ENCODE data around the gene PTPRN2.
"Not testable (repeated sequence)": the region's sequence is repeated elsewhere in the genome, so short reads cannot be mapped to it uniquely, and the experiment has no call there.

PTPRN2 gene

DNA sequence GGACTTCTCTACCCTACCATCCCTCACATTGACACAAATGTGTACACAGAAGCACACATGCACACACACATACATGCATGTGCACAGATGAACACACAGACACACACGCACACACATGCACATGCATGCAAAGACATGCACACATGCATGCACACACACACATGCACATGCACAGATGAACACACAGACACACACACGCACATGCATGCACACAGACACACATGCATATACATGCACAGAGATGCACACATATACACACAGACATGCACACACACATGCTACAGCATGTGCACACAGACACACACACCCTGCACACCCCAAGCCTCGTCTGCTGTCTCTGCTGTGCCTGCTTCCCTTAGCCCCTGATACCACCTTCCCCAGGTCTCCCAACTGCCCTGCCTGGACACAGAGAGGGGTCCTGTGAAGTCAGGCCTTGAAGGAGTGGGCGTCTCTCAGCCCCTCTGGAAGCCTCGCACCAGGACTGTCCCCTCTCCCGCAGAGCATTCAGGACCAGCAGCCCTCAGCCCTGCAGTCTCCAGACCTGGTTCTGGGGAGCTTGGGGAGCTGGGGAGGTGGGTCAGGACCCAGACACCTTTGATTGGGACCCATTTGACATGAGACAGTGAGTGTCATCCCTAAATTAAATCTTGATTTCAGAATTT is 1069.0 kb downstream of the PTPRN2 start:
- no peak for DNase-seq

GRCh38 chr7:157517782-157518513 is 1069.7 kb downstream of the PTPRN2 start:
- no peak for DNase-seq

DNA sequence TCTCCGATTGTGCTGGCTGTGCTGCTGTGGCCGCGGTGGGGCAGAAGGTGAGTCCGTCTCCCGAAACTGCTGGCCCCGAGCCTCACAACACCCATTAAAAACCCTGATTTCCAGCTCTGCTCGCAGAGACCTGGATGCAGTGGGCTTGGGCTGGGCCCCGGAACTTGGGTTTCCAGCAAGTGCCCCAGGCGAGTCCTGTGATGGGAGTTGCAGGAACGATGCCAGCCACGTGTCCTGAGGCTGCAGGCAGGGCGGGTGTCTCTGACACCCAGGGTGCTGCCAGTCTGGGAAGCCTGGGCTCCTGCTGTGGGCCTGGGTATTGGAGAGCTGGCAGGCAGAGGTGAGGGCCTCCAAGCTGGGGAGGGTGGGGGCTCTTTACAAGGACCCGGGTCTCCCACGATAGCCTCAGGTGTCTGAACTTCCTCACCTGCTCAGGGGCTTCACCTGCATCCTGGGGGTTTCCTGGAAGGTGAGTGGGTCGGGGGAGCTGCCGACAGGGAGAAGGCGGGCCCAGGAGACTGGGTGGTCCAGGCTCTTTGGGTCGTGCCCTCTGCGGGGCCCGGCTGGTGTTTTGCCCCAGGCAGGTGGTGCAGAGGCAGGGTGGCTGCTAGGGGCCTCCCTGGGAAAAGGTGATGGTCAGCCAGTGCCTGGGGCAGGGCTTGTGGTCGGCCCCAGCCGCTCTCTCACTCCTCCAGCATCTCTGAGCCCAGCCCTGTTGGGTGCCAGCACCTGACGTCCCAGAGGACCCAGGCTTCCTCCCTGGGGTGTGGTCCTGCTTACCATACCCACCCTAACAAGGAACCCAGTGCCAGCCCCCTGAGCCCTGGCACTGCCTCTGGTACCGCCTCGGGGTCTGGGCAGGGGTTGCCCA is 1070.5 kb downstream of the PTPRN2 start:
- no peak for DNase-seq

DNA sequence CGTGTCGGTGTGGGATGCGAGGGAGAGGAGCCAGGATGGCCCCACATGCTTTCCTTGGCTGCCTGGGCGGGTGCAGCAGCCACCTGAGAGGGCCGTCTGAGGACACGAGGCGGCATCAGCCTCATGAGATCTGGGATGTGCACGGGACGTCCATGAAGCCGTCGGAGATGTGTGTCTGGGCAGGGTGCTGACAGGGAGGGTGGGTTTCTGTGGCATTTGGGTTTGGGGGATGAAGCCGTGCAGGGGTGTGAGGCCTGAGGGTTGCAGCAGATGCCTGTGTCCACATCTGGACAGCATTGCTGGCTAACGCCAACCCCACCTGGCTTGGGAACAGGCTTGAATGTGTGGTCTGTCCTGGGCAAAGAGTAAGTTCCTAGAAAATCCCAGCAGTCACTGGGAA is 1071.3 kb downstream of the PTPRN2 start:
- DNase-seq = no peak

DNA sequence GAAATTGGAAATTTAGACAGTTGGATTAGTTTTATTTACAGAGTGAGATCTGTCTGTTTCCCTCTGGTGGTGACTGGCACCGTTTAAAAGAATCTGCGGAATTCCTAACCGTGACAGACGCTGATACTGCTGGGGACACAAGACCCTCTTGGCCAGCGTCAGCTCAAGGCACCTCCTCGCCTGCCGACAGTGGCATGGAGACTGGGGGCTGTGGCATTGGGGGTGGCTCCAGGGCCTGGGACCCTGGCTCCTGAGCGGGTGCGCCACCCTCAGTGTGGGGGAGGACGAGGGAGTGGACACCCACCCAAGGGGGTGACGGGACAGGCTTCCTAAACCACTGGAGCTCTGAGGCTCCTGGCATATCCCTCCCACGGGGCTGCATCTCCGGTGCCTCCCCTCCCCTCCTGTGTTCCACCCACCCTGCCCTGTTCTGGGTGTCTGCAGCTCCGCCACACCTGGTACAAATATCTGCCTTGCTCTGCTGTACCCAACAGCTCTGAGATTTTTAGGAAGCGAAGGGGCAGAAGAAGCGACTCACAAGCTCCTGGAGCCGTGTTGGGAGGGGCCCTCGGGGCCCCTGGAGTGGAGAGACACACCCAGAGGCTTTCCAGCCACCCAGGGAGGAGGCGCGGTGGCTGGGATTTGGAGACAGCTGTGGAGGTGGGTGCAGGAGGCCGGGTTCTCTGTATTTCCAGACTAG is 1072.1 kb downstream of the PTPRN2 start:
- DNase-seq = no peak

GRCh38 chr7:157514746-157515145 is 1072.9 kb downstream of the PTPRN2 start:
- DNase-seq = no peak

DNA sequence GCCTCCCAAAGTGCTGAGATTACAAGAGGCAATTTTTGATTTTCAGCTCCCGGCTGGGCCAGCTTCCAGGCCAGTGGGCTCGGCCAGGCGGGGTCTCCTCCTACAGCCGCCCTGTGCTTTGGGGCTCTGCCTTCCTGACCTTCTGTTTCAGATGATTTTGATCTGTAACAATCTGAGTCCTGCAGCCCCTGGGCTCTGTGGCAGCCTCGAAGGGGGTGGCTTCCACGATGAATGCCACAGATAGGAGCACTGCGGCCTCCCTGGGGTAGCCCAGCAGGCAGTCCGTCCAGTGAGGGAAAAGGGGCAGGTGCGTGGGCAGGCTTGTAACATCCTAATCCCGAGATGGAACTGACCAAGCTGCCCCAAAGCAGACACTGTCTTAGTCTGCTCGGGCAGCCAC is 1073.3 kb downstream of the PTPRN2 start:
- no peak for DNase-seq

GRCh38 chr7:157513682-157514081 is 1073.9 kb downstream of the PTPRN2 start:
- DNase-seq = no peak

DNA sequence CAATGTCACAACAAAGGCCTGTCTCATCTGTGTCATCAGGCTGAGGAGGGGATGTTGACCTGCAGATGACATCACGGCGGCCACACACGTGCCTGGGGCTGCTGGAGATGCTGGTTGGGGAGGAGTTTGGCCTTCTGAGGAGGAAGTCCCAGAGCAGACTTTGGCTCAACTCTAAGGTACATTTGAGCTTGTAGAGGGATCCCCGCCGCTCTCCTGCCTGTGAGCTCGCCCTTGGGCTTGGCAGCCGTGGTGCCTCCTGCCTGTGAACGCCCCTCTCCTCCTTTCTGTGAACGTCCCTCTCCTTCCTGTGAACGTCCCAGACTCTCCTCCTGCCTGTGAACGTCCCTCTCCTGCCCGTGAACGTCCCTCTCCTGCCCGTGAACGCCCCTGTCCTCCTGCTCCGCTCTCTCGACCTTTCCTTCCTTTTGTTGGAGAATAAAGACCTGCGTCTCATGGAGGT is 1074.4 kb downstream of the PTPRN2 start:
- no peak for DNase-seq

- no peak for DNase-seq
Measured at GRCh38 chr7:157509226-157509625, 1078.4 kb downstream of the PTPRN2 start.

DNA sequence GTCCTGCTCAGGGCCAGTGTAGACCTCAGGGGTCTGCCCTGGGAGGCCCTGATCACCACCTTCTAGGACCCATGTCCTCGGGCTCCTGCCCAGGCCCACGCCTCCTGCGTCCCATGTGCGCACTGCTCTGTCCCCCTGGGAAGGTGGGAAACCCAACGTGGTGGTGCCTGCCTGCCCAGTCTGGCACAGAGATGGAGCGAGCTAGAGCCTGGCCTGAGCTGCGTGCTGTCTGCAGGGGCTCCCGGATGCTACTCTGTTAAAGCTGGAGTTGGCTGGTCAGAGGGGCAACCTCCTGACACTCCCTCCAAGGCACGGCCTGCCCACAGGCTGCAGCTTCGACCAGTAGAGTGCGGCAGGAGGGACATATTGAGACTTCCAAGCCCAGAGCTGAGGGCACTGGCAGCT is 1079.1 kb downstream of the PTPRN2 start:
- no peak for DNase-seq

DNA sequence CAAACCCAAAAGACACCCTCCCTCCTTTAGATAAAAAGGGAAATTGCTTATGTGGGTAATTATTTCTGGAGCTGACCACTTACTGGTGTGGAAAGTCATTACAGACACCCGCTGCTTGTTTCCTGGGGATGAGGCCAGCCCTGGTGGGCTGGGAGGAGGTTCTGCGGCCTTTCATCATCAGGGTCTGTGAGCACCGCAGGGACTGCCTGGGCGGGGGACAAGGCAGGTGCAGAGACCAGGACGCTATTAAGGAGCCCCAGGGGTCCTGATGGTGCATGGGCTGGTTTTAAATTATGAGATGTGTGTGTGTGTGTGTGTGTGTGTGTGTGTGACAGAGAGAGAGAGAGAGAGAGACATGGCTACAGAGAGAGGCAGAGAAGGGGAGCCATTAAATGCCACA is 1079.6 kb downstream of the PTPRN2 start:
- DNase-seq = no peak

GRCh38 chr7:157506268-157506667 is 1081.4 kb downstream of the PTPRN2 start:
- no peak for DNase-seq

- no peak for DNase-seq
Measured at GRCh38 chr7:157505646-157506045, 1082.0 kb downstream of the PTPRN2 start.

DNA sequence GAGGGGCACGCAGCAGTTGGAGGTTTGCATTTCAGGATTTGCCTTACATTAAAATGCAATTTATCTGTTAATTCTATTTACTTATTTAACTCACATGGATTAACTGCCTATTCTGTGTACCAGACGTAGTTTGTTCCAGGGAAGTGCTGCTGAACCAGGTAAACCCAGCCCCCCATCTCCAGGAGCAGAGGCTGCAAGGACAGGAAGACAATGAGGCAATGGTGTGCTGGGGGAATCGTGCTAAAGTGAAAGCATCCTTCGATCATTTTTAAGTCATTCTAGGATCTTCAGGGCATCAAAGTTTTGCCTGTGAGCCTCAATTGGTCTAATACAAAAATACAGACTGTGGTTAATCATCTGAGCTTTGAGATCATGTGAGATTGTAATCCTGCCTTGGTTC is 1084.4 kb downstream of the PTPRN2 start:
- no peak for DNase-seq

- peak; percentile 21 to 41 for DNase-seq
Measured at GRCh38 chr7:157502701-157503111, 1084.9 kb downstream of the PTPRN2 start.

DNA sequence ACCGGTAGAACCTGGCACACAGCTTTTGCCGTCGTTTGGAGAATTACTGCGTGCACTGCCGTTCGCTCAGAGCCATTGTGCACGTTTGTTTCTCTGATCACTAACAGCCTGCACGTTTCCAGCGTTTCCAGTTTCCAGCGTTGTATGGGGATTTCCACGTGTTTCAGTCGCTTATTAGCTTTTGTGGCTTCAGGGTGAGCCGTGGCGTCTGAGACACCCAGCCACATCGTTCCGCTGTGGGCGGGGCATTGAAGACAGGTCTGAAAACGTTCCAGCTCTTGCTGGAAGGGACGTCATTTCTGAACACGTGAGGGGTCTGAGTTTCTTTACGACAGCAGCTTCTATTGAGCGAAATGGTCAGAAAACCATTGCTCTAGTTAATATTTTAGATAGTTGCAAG is 1086.0 kb downstream of the PTPRN2 start:
- DNase-seq = no peak

GRCh38 chr7:157500989-157501540 is 1086.6 kb downstream of the PTPRN2 start:
- not testable (repeated sequence) for DNase-seq

DNA sequence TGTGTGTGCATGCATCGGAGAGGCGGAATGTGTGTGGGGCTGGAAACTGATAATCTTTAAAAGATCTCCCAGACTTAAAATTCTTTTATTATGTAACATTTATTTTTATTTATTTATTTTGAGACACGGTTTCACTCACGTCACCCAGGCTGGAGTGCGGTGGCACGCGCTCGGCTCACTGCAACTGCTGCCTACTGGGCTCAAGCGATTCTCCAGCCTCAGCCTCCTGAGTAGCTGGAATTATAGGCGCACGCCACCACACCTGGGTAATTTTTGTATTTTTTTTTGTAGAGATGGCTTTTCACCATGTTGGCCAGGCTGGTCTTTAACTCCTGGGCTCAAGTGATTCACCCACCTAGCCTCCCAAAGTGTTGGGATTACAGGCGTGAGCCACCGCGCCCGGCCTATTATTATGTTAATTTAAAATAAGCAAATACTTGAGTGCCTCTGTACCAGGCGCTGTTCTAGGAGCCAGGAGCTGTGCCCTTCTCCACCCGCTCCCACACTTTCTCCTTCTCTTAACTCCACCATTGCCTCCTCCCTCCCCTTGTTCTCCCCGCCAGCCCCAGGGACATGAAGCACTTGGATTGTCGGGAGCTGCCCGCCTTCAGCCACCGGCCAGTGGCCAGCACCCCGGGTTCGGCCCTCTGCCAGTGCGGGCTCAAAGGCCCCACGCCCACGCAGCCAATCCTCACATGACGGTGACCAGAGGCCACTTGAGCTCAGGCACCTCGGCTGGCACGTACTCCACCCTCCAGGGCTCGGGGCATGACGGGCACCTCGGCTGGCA is 1087.3 kb downstream of the PTPRN2 start:
- no peak for DNase-seq

- no peak for DNase-seq
Measured at GRCh38 chr7:157499835-157500153, 1087.8 kb downstream of the PTPRN2 start.

- no peak for DNase-seq
Measured at GRCh38 chr7:157499121-157499834, 1088.3 kb downstream of the PTPRN2 start.

Data from inflammatory macrophage (primary cell).